H1 (cell line): ENCODE measurements around the gene SNED1.

ENCODE experiments used
- CTCF ChIP-seq, 3 experiments: IDR thresholded peaks; 1 replicate in 2 of 3; 2 replicates in 1 of 3; pipeline versions ENCODE4 v1.5.1 to v1.6.1; 2011; ENCODE audit warnings: low read length in 3 of 3, mild to moderate bottlenecking in 3 of 3, inconsistent platforms in 2 of 3, low read depth in 1 of 3, moderate library complexity in 1 of 3; ENCODE audit not compliant: insufficient read depth in 1 of 3; ENCODE audit errors: control extremely low read depth in 1 of 3
- EZH2 ChIP-seq: fragments of 200-600 bp; sonication (generic); IDR thresholded peaks from 2 replicates; pipeline ENCODE4 v1.7.1; 2012; ENCODE audit warnings: low read depth, mild to moderate bottlenecking, moderate library complexity, low read length, inconsistent platforms; ENCODE audit not compliant: severe bottlenecking
- GABPA ChIP-seq: IDR thresholded peaks from 2 replicates; pipeline ENCODE4 v1.6.1; 2011; ENCODE audit warnings: mild to moderate bottlenecking, low read length, moderate library complexity, borderline replicate concordance; ENCODE audit not compliant: insufficient read depth
- TAF1 ChIP-seq: IDR thresholded peaks from 2 replicates; pipeline ENCODE4 v1.6.1; 2011; ENCODE audit warnings: mild to moderate bottlenecking, low read depth, low read length

GRCh38 chr2:241091201-241091600 lies 92.8 kb downstream of the SNED1 start:
- TF ChIP-seq GABPA, result no peak
- no peak for TF ChIP-seq CTCF (IDR thresholded peaks at IDR 0.05; ENCODE audit: control extremely low read depth in 1 of 3, insufficient read depth in 1 of 3, low read depth in 1 of 3, low read length in 3 of 3)
- TF ChIP-seq EZH2, result no peak
- no peak for TF ChIP-seq TAF1
